Subcutaneous adipose tissue (tissue), 4 donors: ENCODE measurements around the gene PDE7B. TPM values are rescaled to one million over a fixed set of nuclear protein-coding genes. Genes with fewer than 3 reads are reported as not detected.

Experiments used
- total RNA-seq, 4 donors: library from RNA; depleted of rRNA; stranded (reverse); fragments of >200 nt; gene quantifications; one replicate each; pipeline ENCODE4 v1.1.0, GENCODE V29; 2016
- TF ChIP-seq, protein P1 (sequence below): fragments of 450-650 bp; IDR thresholded peaks from one replicate; pipeline ENCODE4 v1.5.1; 2016; ENCODE audit warnings: low read depth, mild to moderate bottlenecking, control low read depth, antibody characterized with exemption, moderate library complexity

PDE7B gene
- total RNA-seq, 4 donors from 2014 or later: 4.1 to 12.6 (median 9.5) TPM

DNA sequence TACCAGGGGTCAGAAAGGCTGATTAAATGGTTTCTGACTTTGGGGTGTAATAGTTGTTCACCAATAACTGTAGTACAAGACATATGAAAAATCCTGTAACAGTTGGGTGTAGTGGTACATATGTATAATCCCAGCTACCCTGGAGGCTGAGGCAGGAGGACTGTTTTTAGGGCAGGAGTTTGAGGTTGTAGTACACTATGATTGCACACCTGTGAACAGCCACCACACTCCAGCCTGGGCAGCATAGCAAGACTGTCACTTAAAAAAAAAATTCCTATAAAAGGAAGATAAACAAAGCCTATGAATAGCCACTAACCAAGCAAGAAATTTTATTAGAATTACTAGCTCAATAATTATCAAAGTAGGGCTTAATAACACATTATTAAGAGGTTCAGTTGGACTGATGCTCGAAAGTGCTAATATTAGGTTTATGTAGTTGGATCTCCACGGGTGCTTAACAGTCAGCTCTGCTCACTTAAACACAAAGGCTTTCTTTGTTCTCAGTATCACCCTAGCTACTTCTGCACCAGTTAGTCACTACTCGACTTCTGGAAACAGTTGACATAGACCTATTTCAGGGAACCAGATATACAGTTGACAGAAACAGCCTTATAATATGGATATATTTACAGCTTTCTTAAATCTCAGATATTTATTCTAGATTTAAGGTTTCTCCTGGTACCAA lies 285.6 kb downstream of the PDE7B start:
- TF ChIP-seq, protein P1, sequence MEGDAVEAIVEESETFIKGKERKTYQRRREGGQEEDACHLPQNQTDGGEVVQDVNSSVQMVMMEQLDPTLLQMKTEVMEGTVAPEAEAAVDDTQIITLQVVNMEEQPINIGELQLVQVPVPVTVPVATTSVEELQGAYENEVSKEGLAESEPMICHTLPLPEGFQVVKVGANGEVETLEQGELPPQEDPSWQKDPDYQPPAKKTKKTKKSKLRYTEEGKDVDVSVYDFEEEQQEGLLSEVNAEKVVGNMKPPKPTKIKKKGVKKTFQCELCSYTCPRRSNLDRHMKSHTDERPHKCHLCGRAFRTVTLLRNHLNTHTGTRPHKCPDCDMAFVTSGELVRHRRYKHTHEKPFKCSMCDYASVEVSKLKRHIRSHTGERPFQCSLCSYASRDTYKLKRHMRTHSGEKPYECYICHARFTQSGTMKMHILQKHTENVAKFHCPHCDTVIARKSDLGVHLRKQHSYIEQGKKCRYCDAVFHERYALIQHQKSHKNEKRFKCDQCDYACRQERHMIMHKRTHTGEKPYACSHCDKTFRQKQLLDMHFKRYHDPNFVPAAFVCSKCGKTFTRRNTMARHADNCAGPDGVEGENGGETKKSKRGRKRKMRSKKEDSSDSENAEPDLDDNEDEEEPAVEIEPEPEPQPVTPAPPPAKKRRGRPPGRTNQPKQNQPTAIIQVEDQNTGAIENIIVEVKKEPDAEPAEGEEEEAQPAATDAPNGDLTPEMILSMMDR: no peak

DNA sequence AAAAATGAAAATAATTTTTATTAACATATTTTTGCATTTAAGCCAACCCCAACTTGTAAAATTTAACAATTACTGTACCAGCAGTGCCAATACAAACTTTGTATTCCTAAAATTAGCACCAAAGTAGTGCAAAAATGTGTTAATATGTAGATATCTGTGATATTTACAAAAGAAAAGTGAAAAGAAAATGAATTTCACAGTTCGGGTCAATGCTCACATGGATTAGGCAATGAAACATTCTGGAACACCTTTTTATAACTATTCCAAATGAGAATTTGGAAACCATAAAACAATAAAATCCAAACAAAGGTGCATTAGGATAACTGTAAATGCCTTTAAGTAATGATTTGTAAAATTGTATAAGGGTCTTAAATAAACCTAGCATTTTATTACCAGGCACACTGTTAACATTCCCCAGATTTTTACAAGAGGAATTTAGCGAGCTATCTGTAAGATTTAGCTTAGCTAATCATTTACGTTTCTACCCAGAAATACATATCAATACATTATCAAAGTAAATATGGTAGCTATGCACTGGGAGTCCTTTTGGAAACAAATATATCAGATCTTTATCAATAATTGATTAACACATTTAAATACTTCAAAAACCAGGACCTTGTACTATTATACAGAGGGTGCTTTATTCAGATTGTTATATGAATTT lies 286.4 kb downstream of the PDE7B start:
- TF ChIP-seq, protein P1: no peak

DNA sequence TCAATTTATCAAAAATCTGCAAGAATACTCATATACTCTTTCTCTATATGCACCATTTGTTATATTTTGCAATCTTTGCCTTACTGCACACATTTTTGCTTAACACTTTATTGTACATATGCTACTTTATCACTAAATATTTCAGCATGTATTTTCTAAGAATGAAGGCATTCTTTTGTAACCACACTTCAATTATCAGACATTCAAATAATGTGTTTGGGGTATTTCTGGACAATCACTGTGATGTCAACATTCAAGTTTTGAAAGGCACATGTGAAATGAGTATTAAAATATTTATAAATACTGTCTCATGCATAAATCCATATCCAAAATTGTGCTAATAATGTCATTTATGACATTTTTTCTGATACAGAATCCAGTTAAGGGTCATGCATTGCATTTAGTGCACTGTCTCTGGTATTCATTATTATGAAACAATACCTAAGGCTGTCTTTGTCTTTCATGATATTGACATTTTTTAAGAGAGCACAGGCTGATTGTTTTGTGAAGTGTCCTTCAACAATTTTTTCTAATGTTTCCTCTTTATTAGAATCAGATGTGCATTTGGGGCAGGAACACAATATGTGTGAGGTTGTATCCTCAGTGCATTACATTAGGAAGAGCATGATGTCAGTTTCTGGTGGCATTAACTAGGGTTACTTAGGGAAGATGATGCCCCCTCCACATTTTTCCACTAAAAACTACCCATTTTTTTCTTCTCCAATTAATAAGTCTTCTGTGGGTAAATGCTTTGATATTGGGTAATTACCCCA lies 292.9 kb downstream of the PDE7B start:
- TF ChIP-seq, protein P1: no peak

DNA sequence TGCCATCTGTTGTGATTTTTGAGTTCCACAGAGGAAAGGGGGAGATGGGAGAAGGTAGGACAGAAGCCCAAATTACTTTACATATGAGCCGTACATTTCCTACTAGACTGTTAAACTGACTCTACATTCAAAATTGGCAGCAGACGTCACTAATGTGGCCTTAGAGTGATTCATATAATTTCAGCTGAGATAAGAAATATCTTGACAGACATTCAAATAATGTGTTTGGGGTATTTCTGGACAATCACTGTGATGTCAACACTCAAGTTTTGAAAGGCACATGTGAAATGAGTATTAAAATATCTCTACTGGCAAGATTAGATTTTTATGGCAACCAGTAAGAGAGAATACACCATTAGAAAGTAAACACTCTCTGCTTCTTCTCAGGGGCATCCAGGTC lies 294.6 kb downstream of the PDE7B start:
- TF ChIP-seq, protein P1: no peak

DNA sequence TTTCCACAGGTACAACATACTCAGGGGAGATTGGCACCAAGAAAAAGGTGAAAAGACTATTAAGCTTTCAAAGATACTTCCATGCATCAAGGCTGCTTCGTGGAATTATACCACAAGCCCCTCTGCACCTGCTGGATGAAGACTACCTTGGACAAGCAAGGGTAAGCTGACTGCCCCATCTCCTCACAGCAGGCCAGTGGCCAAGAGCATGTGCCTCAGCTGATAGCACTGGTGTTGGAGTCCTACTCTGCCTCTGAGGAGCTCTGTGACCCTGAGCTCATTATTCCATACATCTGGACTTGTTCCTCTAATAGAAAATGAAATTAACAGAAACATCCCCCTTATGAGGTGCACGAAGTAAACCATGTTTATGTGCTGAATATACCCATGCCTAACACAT lies 295.8 kb downstream of the PDE7B start:
- TF ChIP-seq, protein P1: no peak

DNA sequence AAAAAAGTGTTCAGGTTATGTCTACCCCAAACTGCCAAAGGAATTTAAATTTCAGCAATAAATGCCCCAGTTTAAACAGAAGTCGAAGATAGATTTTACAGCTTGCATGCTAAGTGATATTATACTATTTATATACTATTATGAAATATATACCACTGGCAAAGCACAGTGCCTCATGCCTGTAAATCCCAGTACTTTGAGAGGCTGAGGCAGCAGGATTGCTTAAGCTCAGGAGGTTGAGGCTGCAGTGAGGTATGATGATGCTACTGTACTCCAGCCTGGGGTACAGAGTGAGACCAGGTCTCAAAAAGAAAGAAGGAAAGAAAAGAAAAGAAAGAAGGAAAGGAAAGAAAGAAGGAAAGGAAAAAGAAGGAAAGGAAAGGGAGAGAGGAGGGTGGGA lies 296.6 kb downstream of the PDE7B start:
- TF ChIP-seq, protein P1: no peak

DNA sequence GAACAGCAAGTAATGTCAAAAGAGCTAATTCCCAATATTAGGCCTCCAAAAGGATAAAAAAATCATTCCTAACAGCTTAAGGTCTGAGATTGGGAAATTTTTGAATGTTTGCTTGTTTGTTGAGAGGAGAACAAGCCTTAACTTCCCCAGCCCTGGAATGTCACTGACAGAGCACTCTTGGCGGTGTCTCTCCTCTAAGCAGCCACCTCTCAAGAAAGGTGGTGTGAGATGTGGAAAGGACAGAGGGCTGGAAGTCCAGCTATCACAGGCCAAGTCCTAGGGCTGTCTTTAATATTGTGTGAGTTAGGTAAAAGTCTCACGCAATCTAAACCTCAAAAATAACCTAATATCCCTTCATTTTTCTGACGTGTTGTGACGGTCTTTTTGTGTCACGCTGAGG lies 297.0 kb downstream of the PDE7B start:
- TF ChIP-seq, protein P1: no peak
